ENCODE results near the gene HMGB1. TPM values are rescaled to one million over a fixed set of nuclear protein-coding genes. Genes with fewer than 3 reads are reported as not detected.

The HMGB1 gene
- total RNA-seq = 100 to 1,000 TPM; 506 to 514 TPM

GRCh38 chr13:30465593-30466357 lies at the start of gene HMGB1:
Gene HMGB1 (minus strand): TSS chr13:30465936. CDS start chr13:30463680, 2,256 bp downstream.

GRCh38 chr13:30422054-30422839 lies 43.5 kb downstream of the HMGB1 start, which contains the start of gene UBE2L5:
Gene UBE2L5 (plus strand): TSS chr13:30422493. CDS start chr13:30427991, 5,498 bp downstream.

Other genes starting within 250 kb of the HMGB1 start
- gene KATNAL1, start 158.4 kb downstream of the HMGB1 start, total RNA-seq = 10 to 100 TPM; 16.4 to 17.0 TPM
- gene UBE2L5, start 43.4 kb downstream of the HMGB1 start, total RNA-seq = not detected
- 10 to 100 TPM; 18.4 to 19.1 TPM for gene USPL1, start 152.0 kb upstream of the HMGB1 start, total RNA-seq

Measured in activated naive CD4-positive, alpha-beta T cell treated with anti-CD3 and anti-CD28 coated beads, Interleukin-2, amount 10 ng/mL, durations not matched to agents 5 hours and 36 hours (primary cell).